GM18508 (cell line): ENCODE measurements around the gene SLC1A4.
A peak's percentile ranks its signal among the peaks of the same experiment; 100 is the strongest.
"Not testable (repeated sequence)": the region's sequence is repeated elsewhere in the genome, so short reads cannot be mapped to it uniquely, and the experiment has no call there.

Source experiments
- ATAC-seq: cut with Tn5 transposase; IDR thresholded peaks from one replicate; pipeline ENCODE4 v1.9.1; 2021; ENCODE audit warnings: moderate number of reproducible peaks; ENCODE audit not compliant: insufficient read depth, unreplicated experiment

Gene SLC1A4

GRCh38 chr2:65023742-65024141 is 34.5 kb downstream of the SLC1A4 start:
- no peak for ATAC-seq

- no peak for ATAC-seq
Observed at GRCh38 chr2:65024149-65024829, 35.1 kb downstream of the SLC1A4 start.

GRCh38 chr2:65025453-65026123 is 36.4 kb downstream of the SLC1A4 start:
- ATAC-seq = no peak

- no peak for ATAC-seq
Observed at GRCh38 chr2:65026154-65026553, 37.0 kb downstream of the SLC1A4 start.

- ATAC-seq = no peak
Observed at GRCh38 chr2:65026704-65027464, 37.7 kb downstream of the SLC1A4 start.

GRCh38 chr2:65027616-65028244 is 38.5 kb downstream of the SLC1A4 start:
- ATAC-seq = no peak

GRCh38 chr2:65030476-65031332 is 41.5 kb downstream of the SLC1A4 start:
- ATAC-seq = no peak

GRCh38 chr2:65031341-65032018 is 42.3 kb downstream of the SLC1A4 start:
- ATAC-seq = no peak

- no peak for ATAC-seq
Observed at GRCh38 chr2:65032019-65032975, 43.1 kb downstream of the SLC1A4 start.

GRCh38 chr2:65033178-65033577 is 44.0 kb downstream of the SLC1A4 start:
- no peak for ATAC-seq

- ATAC-seq = not testable (repeated sequence)
Observed at GRCh38 chr2:65033667-65034066, 44.5 kb downstream of the SLC1A4 start.

GRCh38 chr2:65035351-65035943 is 46.2 kb downstream of the SLC1A4 start:
- no peak for ATAC-seq

- no peak for ATAC-seq
Observed at GRCh38 chr2:65037178-65037577, 48.0 kb downstream of the SLC1A4 start.

GRCh38 chr2:65039640-65040039 is 50.4 kb downstream of the SLC1A4 start:
- no peak for ATAC-seq

- ATAC-seq = peak; percentile 86
Observed at GRCh38 chr2:65040400-65041261, 51.4 kb downstream of the SLC1A4 start.

- no peak for ATAC-seq
Observed at GRCh38 chr2:65043001-65043400, 53.8 kb downstream of the SLC1A4 start.
